ENCODE data around the gene VSIG8.
"Not testable (repeated sequence)": the region's sequence is repeated elsewhere in the genome, so short reads cannot be mapped to it uniquely, and the experiment has no call there.

Gene VSIG8

GRCh38 chr1:159862557-159862956 is at the start of gene VSIG8:
VSIG8 (minus strand) TSS chr1:159862657; CDS start chr1:159862521, 136 bp downstream.
- DNase-seq = no peak
- intact Hi-C loops (cut with DNase I) = no loop called here

- intact Hi-C loops (cut with DNase I) = no loop called here
- DNase-seq = no peak
Measured at GRCh38 chr1:159911326-159912070, 49.0 kb upstream of the VSIG8 start.

- DNase-seq = no peak
- intact Hi-C loops (cut with DNase I) = no loop called here
Measured at GRCh38 chr1:159908031-159908940, 45.8 kb upstream of the VSIG8 start.

- intact Hi-C loops (cut with DNase I) = no loop called here
Measured at GRCh38 chr1:159906960-159907359, 44.5 kb upstream of the VSIG8 start.

GRCh38 chr1:159904036-159904435 is 41.6 kb upstream of the VSIG8 start:
- intact Hi-C loops (cut with DNase I); DNase-seq: not testable (repeated sequence)

More at GRCh38 chr1:159906960-159907359, 44.5 kb upstream of the VSIG8 start:
- no peak for DNase-seq

GRCh38 chr1:159902541-159902940 is 40.1 kb upstream of the VSIG8 start:
- DNase-seq = no peak
- intact Hi-C loops (cut with DNase I) = no loop called here

- DNase-seq = no peak
- intact Hi-C loops (cut with DNase I) = no loop called here
Measured at GRCh38 chr1:159900755-159901360, 38.4 kb upstream of the VSIG8 start.

GRCh38 chr1:159900086-159900680 is 37.7 kb upstream of the VSIG8 start, which contains the start of gene CFAP45:
CFAP45 (minus strand) TSS chr1:159900165; CDS start chr1:159900098, 67 bp downstream.
- intact Hi-C loops (cut with DNase I) = no loop called here
- DNase-seq = peak in 1 of 42 donors; percentile 38

- intact Hi-C loops (cut with DNase I); DNase-seq: not testable (repeated sequence)
Measured at GRCh38 chr1:159899634-159900033, 37.2 kb upstream of the VSIG8 start.

- no peak for DNase-seq
- intact Hi-C loops (cut with DNase I) = no loop called here
Measured at GRCh38 chr1:159898527-159898926, 36.1 kb upstream of the VSIG8 start.

GRCh38 chr1:159897962-159898361 is 35.5 kb upstream of the VSIG8 start:
- DNase-seq = no peak
- intact Hi-C loops (cut with DNase I) = no loop called here

GRCh38 chr1:159896546-159896930 is 34.1 kb upstream of the VSIG8 start:
- intact Hi-C loops (cut with DNase I) = no loop called here
- no peak for DNase-seq

GRCh38 chr1:159895836-159896545 is 33.5 kb upstream of the VSIG8 start:
- intact Hi-C loops (cut with DNase I) = no loop called here
- peak in 10 of 42 donors; percentile 9 to 46 (median 22) for DNase-seq

- no peak for DNase-seq
- intact Hi-C loops (cut with DNase I) = no loop called here
Measured at GRCh38 chr1:159895286-159895685, 32.8 kb upstream of the VSIG8 start.

- no peak for DNase-seq
- intact Hi-C loops (cut with DNase I) = loop anchor here (5.0 kb wide), 1 partner anchor 96 kb away; no protein-coding TSS in a partner anchor
Measured at GRCh38 chr1:159892944-159893343, 30.5 kb upstream of the VSIG8 start.

GRCh38 chr1:159891275-159892157 is 29.1 kb upstream of the VSIG8 start:
- DNase-seq = peak; percentile 65 to 92 (median 85)
- intact Hi-C loops (cut with DNase I) = loop anchor here (5.0 kb wide), 1 partner anchor 94 kb away; no protein-coding TSS in a partner anchor

GRCh38 chr1:159890390-159890789 is 27.9 kb upstream of the VSIG8 start:
- intact Hi-C loops (cut with DNase I) = loop anchor here (5.0 kb wide), 1 partner anchor 93 kb away; no protein-coding TSS in a partner anchor
- no peak for DNase-seq

Data from head of caudate nucleus (tissue), 42 donors.